Nephron (organoid): ENCODE measurements around the gene BCAS1.

ENCODE experiments used
- H3K27ac Mint-ChIP-seq, 3 experiments: 2 replicates each; pipeline ENCODE4 v1.8.0; 2020; ENCODE audit warnings: mixed read lengths in 3 of 3, mild to moderate bottlenecking in 2 of 3, moderate library complexity in 1 of 3
- H3K27me3 Mint-ChIP-seq: 2 replicates; pipeline ENCODE4 v1.8.0; 2021; ENCODE audit warnings: low read depth, mild to moderate bottlenecking, moderate library complexity, mixed read lengths
- H3K36me3 Mint-ChIP-seq: 2 replicates; pipeline ENCODE4 v1.8.0; 2020; ENCODE audit warnings: low read depth, mixed read lengths
- H3K4me1 Mint-ChIP-seq: 2 replicates; pipeline ENCODE4 v1.8.0; 2020; ENCODE audit warnings: mixed read lengths
- H3K4me3 Mint-ChIP-seq, 3 experiments: 2 replicates each; pipeline ENCODE4 v1.8.0; 2020; ENCODE audit warnings: mild to moderate bottlenecking in 3 of 3, mixed read lengths in 3 of 3, moderate library complexity in 2 of 3
- H3K9me3 Mint-ChIP-seq: 2 replicates; pipeline ENCODE4 v1.8.0; 2020; ENCODE audit warnings: mixed read lengths
- TF ChIP-seq, protein P1 (sequence below), 3 experiments: fragments of 200-600 bp; sonication (generic); IDR thresholded peaks; one replicate each; pipeline ENCODE4 v1.5.0; 2021; ENCODE audit warnings: antibody characterized with exemption in 3 of 3; ENCODE audit not compliant: unreplicated experiment in 3 of 3

BCAS1 gene

GRCh38 chr20:54093423-54094267 is 23.3 kb upstream of the BCAS1 start:
- Mint-ChIP-seq H3K4me1 (peaks cover 8% of the 10 kb centered on the region), H3K27me3 (no peaks in the 10 kb centered on the region), H3K9me3 (no peaks in the 10 kb centered on the region), H3K36me3 (no peaks in the 10 kb centered on the region), H3K4me3 (no peak overlapping the region), H3K27ac (peak overlapping the region in 1 of 3 experiments; percentile 27)
- TF ChIP-seq, protein P1, sequence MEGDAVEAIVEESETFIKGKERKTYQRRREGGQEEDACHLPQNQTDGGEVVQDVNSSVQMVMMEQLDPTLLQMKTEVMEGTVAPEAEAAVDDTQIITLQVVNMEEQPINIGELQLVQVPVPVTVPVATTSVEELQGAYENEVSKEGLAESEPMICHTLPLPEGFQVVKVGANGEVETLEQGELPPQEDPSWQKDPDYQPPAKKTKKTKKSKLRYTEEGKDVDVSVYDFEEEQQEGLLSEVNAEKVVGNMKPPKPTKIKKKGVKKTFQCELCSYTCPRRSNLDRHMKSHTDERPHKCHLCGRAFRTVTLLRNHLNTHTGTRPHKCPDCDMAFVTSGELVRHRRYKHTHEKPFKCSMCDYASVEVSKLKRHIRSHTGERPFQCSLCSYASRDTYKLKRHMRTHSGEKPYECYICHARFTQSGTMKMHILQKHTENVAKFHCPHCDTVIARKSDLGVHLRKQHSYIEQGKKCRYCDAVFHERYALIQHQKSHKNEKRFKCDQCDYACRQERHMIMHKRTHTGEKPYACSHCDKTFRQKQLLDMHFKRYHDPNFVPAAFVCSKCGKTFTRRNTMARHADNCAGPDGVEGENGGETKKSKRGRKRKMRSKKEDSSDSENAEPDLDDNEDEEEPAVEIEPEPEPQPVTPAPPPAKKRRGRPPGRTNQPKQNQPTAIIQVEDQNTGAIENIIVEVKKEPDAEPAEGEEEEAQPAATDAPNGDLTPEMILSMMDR (IDR thresholded peaks at IDR 0.05; ENCODE audit: unreplicated experiment in 3 of 3): no peak

GRCh38 chr20:54092021-54092420 is 21.6 kb upstream of the BCAS1 start:
- H3K4me1 Mint-ChIP-seq: peaks cover 8% of the 10 kb centered on the region
- no peaks in the 10 kb centered on the region for H3K9me3 Mint-ChIP-seq

GRCh38 chr20:54091120-54091480 is 20.7 kb upstream of the BCAS1 start:
- H3K4me3 Mint-ChIP-seq: no peak overlapping the region

More at GRCh38 chr20:54092021-54092420, 21.6 kb upstream of the BCAS1 start:
- Mint-ChIP-seq H3K36me3 (no peaks in the 10 kb centered on the region), H3K4me3 (no peak overlapping the region), H3K27ac (no peak overlapping the region), H3K27me3 (no peaks in the 10 kb centered on the region)
- TF ChIP-seq, protein P1 (IDR thresholded peaks at IDR 0.05; ENCODE audit: unreplicated experiment in 3 of 3): no peak

GRCh38 chr20:54090230-54091119 is 20.1 kb upstream of the BCAS1 start:
- H3K4me1 Mint-ChIP-seq: peaks cover 15% of the 10 kb centered on the region
- H3K4me3 Mint-ChIP-seq: no peak overlapping the region
- TF ChIP-seq, protein P1 (IDR thresholded peaks at IDR 0.05; ENCODE audit: unreplicated experiment in 3 of 3): no peak
- H3K9me3 Mint-ChIP-seq: no peaks in the 10 kb centered on the region
- no peaks in the 10 kb centered on the region for H3K36me3 Mint-ChIP-seq
- no peak overlapping the region for H3K27ac Mint-ChIP-seq
- H3K27me3 Mint-ChIP-seq: no peaks in the 10 kb centered on the region

More at GRCh38 chr20:54091120-54091480, 20.7 kb upstream of the BCAS1 start:
- TF ChIP-seq, protein P1 (IDR thresholded peaks at IDR 0.05; ENCODE audit: unreplicated experiment in 3 of 3): no peak
- Mint-ChIP-seq H3K9me3 (no peaks in the 10 kb centered on the region), H3K36me3 (no peaks in the 10 kb centered on the region), H3K4me1 (peaks cover 15% of the 10 kb centered on the region), H3K27me3 (no peaks in the 10 kb centered on the region), H3K27ac (no peak overlapping the region)

DNA sequence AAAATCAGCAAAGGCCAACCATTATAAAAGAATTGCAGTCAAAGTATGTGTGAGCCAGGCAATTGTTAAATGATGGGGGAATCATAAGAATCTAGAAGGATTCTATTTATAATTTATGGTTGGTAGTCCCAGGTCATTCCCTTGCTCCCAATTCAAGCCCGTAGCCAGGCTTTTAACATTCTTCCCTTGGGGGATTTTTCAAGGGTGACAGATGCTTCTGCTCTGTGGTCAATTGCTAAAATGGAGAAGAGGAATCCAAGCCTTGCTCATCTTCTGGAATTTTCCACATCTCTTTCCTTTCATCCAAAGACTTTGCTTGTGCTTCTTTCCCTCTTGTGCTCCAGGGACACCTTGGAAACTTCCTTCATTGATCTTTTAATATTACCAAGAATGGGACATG is 18.0 kb upstream of the BCAS1 start:
- H3K27me3 Mint-ChIP-seq: no peaks in the 10 kb centered on the region
- no peak overlapping the region for H3K4me3 Mint-ChIP-seq

More for the DNA sequence above, 18.0 kb upstream of the BCAS1 start:
- TF ChIP-seq, protein P1 (IDR thresholded peaks at IDR 0.05; ENCODE audit: unreplicated experiment in 3 of 3): no peak
- Mint-ChIP-seq H3K36me3 (no peaks in the 10 kb centered on the region), H3K4me1 (peaks cover 11% of the 10 kb centered on the region), H3K9me3 (no peaks in the 10 kb centered on the region), H3K27ac (no peak overlapping the region)
